K562 (cell line): ENCODE results near the gene TRIM38. TPM values are rescaled to one million over a fixed set of nuclear protein-coding genes. Genes with fewer than 3 reads are reported as not detected.

ENCODE experiments used
- ATAC-seq: fragments of 200-7000 bp; cut with Tn5 transposase; 3 replicates; pipeline ENCODE4 v1.9.1; 2020; ENCODE audit warnings: moderate library complexity
- BruUV-seq: library from RNA; stranded (reverse); fragments of 400-500 nt; replicated peaks from 2 replicates; lab custom pipeline; 2021; lab: Mats Ljungman, UMichigan
- CTCF ChIA-PET: fragments of 300-600 bp; formaldehyde crosslinking; extraction: SDS; loops from one replicate; lab custom pipeline; 2021; ENCODE audit warnings: low intra/inter-chr PET ratio; lab: Yijun Ruan, JAX
- POLR2A ChIA-PET: fragments of 300-600, 350-650 bp; sonication (Branson Sonifier 250); formaldehyde crosslinking; extraction: SDS; loops from one replicate; lab custom pipeline; 2021; ENCODE audit warnings: antibody characterized with exemption, inconsistent platforms; lab: Yijun Ruan, JAX
- DNase-seq, 4 experiments: peaks; one replicate each; pipeline versions ENCODE4 v3.0.0 to v3.0.0-alpha.2; 2011 to 2018; ENCODE audit warnings: low spot score in 3 of 4, mixed read lengths in 3 of 4; ENCODE audit errors: extremely low read depth in 1 of 4
- FAIRE-seq: peaks from 2 replicates; lab custom pipeline; 2011; peaks lifted over from hg19 to GRCh38; lab: Jason Lieb, UNC
- H2AFZ ChIP-seq: 2 replicates; pipeline ENCODE4 v1.6.0; 2011; ENCODE audit warnings: low read depth, low read length, control low read depth, inconsistent platforms
- H3K27ac ChIP-seq: fragments of 200-600 bp; 3 replicates; pipeline ENCODE4 v1.8.0; 2011; ENCODE audit warnings: low read depth, mild to moderate bottlenecking, control low read depth, inconsistent platforms, low read length, moderate library complexity, mixed read lengths; ENCODE audit errors: extremely low read depth
- H3K27me3 ChIP-seq, 2 experiments: fragments of 300-600 bp in 1 of 2; 2 replicates in 1 of 2; 3 replicates in 1 of 2; pipeline versions ENCODE4 v1.6.0 to v1.8.0; 2011; ENCODE audit warnings: inconsistent platforms in 2 of 2, low read length in 2 of 2, mild to moderate bottlenecking in 1 of 2, mixed read lengths in 1 of 2, moderate library complexity in 1 of 2; ENCODE audit not compliant: control insufficient read depth in 2 of 2, insufficient read depth in 2 of 2
- H3K36me3 ChIP-seq: fragments of 300-600 bp; 3 replicates; pipeline ENCODE4 v1.8.0; 2011; ENCODE audit warnings: mild to moderate bottlenecking, low read length, inconsistent platforms; ENCODE audit not compliant: control insufficient read depth, insufficient read depth
- H3K4me1 ChIP-seq, 2 experiments: fragments of 200-600 bp in 1 of 2; replicated peaks in 1 of 2; 2 replicates in 1 of 2; 3 replicates in 1 of 2; pipeline versions ENCODE4 v1.5.1 to v1.8.0; 2011; ENCODE audit warnings: inconsistent platforms in 2 of 2, low read length in 2 of 2, mild to moderate bottlenecking in 1 of 2, mixed read lengths in 1 of 2, moderate library complexity in 1 of 2; ENCODE audit not compliant: control insufficient read depth in 2 of 2, insufficient read depth in 2 of 2
- H3K4me2 ChIP-seq: 2 replicates; pipeline ENCODE4 v1.6.1; 2011; ENCODE audit warnings: low read length, control low read depth, inconsistent platforms, mixed read lengths; ENCODE audit not compliant: insufficient read depth
- H3K4me3 ChIP-seq: fragments of 200-600 bp; sonication (generic), shearing (Covaris generic); 2 replicates; pipeline ENCODE4 v1.5.1; 2016; ENCODE audit warnings: control low read depth, inconsistent platforms
- H3K79me2 ChIP-seq: fragments of 200-600 bp; 3 replicates; pipeline ENCODE4 v1.8.0; 2011; ENCODE audit warnings: low read length, inconsistent platforms; ENCODE audit not compliant: control insufficient read depth, insufficient read depth
- H3K9ac ChIP-seq, 2 experiments: 2 replicates each; pipeline versions ENCODE4 v1.6.0 to v1.6.1; 2011; ENCODE audit warnings: low read depth in 2 of 2, low read length in 2 of 2, control low read depth in 1 of 2, inconsistent platforms in 1 of 2, mild to moderate bottlenecking in 1 of 2, mixed read lengths in 1 of 2; ENCODE audit not compliant: insufficient read depth in 1 of 2
- H3K9me1 ChIP-seq: one replicate; pipeline ENCODE4 v1.6.0; 2011; ENCODE audit warnings: inconsistent platforms, mild to moderate bottlenecking, low read length, moderate library complexity; ENCODE audit not compliant: control insufficient read depth, insufficient read depth
- H3K9me3 ChIP-seq: replicated peaks from 2 replicates; pipeline ENCODE4 v1.5.1; 2011; ENCODE audit warnings: low read depth, low read length, inconsistent platforms; ENCODE audit not compliant: control insufficient read depth, insufficient read depth
- H4K20me1 ChIP-seq: replicated peaks from 2 replicates; pipeline ENCODE4 v1.6.1; 2011; ENCODE audit warnings: low read length, inconsistent platforms, mixed read lengths; ENCODE audit not compliant: control insufficient read depth, insufficient read depth
- CBX1 ChIP-seq: sonication (generic); IDR thresholded peaks from 2 replicates; pipeline ENCODE4 v1.6.1; 2016; ENCODE audit warnings: antibody characterized with exemption, low read depth, mild to moderate bottlenecking
- CCAR2 ChIP-seq: fragments of 200-400 bp; formaldehyde crosslinking; IDR thresholded peaks from 2 replicates; pipeline ENCODE4 v1.6.1; 2017; ENCODE audit warnings: mild to moderate bottlenecking, low read depth, low read length
- HMG20A ChIP-seq: fragments of 450-650 bp; formaldehyde crosslinking; conservative IDR thresholded peaks from 2 replicates; pipeline ENCODE4 v1.4.0; 2020; ENCODE audit warnings: mild to moderate bottlenecking, mixed read lengths
- JUNB ChIP-seq: fragments of 450-650 bp; formaldehyde crosslinking; conservative IDR thresholded peaks from 2 replicates; pipeline ENCODE4 v1.4.0; 2020; ENCODE audit warnings: mild to moderate bottlenecking
- MXI1 ChIP-seq: IDR thresholded peaks from 2 replicates; pipeline ENCODE4 v1.6.1; 2011; ENCODE audit warnings: low read depth, mild to moderate bottlenecking, improper control_type of control experiment, low read length
- NFATC3 ChIP-seq: fragments of 450-650 bp; IDR thresholded peaks from 2 replicates; pipeline ENCODE4 v1.6.1; 2017; ENCODE audit warnings: mild to moderate bottlenecking
- NONO ChIP-seq, 2 experiments: fragments of 200-400 bp in 1 of 2; fragments of 450-650 bp in 1 of 2; formaldehyde crosslinking in 1 of 2; IDR thresholded peaks; 2 replicates each; pipeline ENCODE4 v1.6.1; 2017; ENCODE audit warnings: low read depth in 2 of 2, mild to moderate bottlenecking in 2 of 2, moderate library complexity in 2 of 2, low read length in 1 of 2
- PCBP2 ChIP-seq: fragments of 200-400 bp; formaldehyde crosslinking; IDR thresholded peaks from 2 replicates; pipeline ENCODE4 v1.6.1; 2018; ENCODE audit warnings: low read length, low read depth, mild to moderate bottlenecking, moderate library complexity; ENCODE audit not compliant: poor library complexity, severe bottlenecking
- POLR3G ChIP-seq: IDR thresholded peaks from 2 replicates; pipeline ENCODE4 v1.6.1; 2011; ENCODE audit not compliant: insufficient read length, insufficient replicate concordance; ENCODE audit errors: extremely low read depth
- PPARD ChIP-seq: fragments of 250-450 bp; sonication (Bioruptor Pico); IDR thresholded peaks from 2 replicates; pipeline ENCODE4 v1.8.0; 2022; ENCODE audit warnings: inconsistent platforms, mild to moderate bottlenecking, moderate library complexity
- RAD51 ChIP-seq: fragments of 450-650 bp; IDR thresholded peaks from 2 replicates; pipeline ENCODE4 v1.7.1; 2016; ENCODE audit warnings: low read depth, mild to moderate bottlenecking, borderline replicate concordance
- SMARCB1 ChIP-seq: IDR thresholded peaks from 2 replicates; pipeline ENCODE4 v1.6.1; 2011; ENCODE audit warnings: improper control_type of control experiment, low read depth; ENCODE audit not compliant: insufficient read length
- ZFPM2 ChIP-seq: fragments of 250-450 bp; sonication (Bioruptor Pico); IDR thresholded peaks from 2 replicates; pipeline ENCODE4 v1.5.1; 2022; ENCODE audit warnings: mild to moderate bottlenecking
- ZNF24 ChIP-seq: fragments of 450-650 bp; IDR thresholded peaks from 2 replicates; pipeline ENCODE4 v1.6.1; 2016
- ZNF3 ChIP-seq: fragments of 250-450 bp; sonication (Bioruptor Pico); IDR thresholded peaks from 2 replicates; pipeline ENCODE4 v1.5.0; 2021; ENCODE audit warnings: mild to moderate bottlenecking, moderate library complexity
- ZNF408 ChIP-seq: fragments of 250-450 bp; sonication (Bioruptor Pico); IDR thresholded peaks from 2 replicates; pipeline ENCODE4 v1.4.0; 2020; ENCODE audit warnings: low read depth, mild to moderate bottlenecking, moderate library complexity
- ZNF644 ChIP-seq: fragments of 200-800 bp; sonication (Bioruptor generic); IDR thresholded peaks from 2 replicates; pipeline ENCODE4 v1.6.1; 2016; ENCODE audit warnings: low read depth, missing genetic modification characterization, missing compliant biosample characterization
- WGBS: fragments of 100-300 bp; shearing (Covaris generic); methylation state at CpG from one replicate; pipeline ENCODE4 v1.1.6; 2016; ENCODE audit warnings: low coverage, mixed read lengths; ENCODE audit not compliant: insufficient coverage; ENCODE audit errors: missing lambda C conversion rate; 5-methylcytosine and 5-hydroxymethylcytosine counted together
- in situ Hi-C: fragments of 300-500 bp; cut with MboI; formaldehyde crosslinking; loops from 4 replicates; pipeline ENCODE4 v1.15.0; 2018; ENCODE audit warnings: inconsistent platforms, mixed read lengths
- intact Hi-C: fragments of 100-400 bp; cut with micrococcal nuclease; formaldehyde crosslinking; loops from 2 replicates; pipeline ENCODE4 v1.14.2; 2022
- polyA plus RNA-seq, 8 experiments: library from polyadenylated mRNA; depleted of rRNA in 4 of 8; stranded (reverse) in 5 of 8; unstranded in 3 of 8; fragments of >200 nt; fragmentation: Nextera tagmentation in 2 of 8; fragmentation: Illumina TruSeq in 1 of 8; extraction: Ambion mirVana in 2 of 8; extraction: Trizol in 1 of 8; gene quantifications; 2 replicates each; pipeline versions ENCODE4 v1.2.1 to v1.2.3, GENCODE V29; 2011 to 2014; ENCODE audit warnings: inconsistent platforms in 1 of 8, missing spikeins in 1 of 8
- total RNA-seq, 7 experiments: library from RNA; depleted of rRNA in 6 of 7; stranded (reverse); fragments of >200 nt in 6 of 7; fragmentation: Illumina TruSeq in 2 of 7; extraction: Trizol in 2 of 7; gene quantifications; 2 replicates each; pipeline versions ENCODE4 v1.2.1 to v1.2.3, GENCODE V29; 2011 to 2021; ENCODE audit warnings: low replicate concordance in 1 of 7
- TF ChIP-seq, protein P1 (sequence below): fragments of 450-650 bp; IDR thresholded peaks from one replicate; pipeline ENCODE4 v1.6.1; 2018; ENCODE audit warnings: mild to moderate bottlenecking, moderate library complexity; ENCODE audit not compliant: partially characterized antibody
- TF ChIP-seq, protein P2 (sequence below): IDR thresholded peaks from 2 replicates; pipeline ENCODE4 v1.6.1; 2012; ENCODE audit warnings: low read depth, low read length, improper control_type of control experiment, borderline replicate concordance
- TF ChIP-seq, protein P3 (sequence below): fragments of 250-450 bp; sonication (Bioruptor Pico); IDR thresholded peaks from 2 replicates; pipeline ENCODE4 v1.6.1; 2021; ENCODE audit warnings: mild to moderate bottlenecking

The TRIM38 gene
- total and polyA plus RNA-seq, 9 of the 15 experiments (the other 6 are each of a cell fraction or from before 2014, with no cell fraction given), result 1.7 to 6.7 (median 6.3) TPM

DNA sequence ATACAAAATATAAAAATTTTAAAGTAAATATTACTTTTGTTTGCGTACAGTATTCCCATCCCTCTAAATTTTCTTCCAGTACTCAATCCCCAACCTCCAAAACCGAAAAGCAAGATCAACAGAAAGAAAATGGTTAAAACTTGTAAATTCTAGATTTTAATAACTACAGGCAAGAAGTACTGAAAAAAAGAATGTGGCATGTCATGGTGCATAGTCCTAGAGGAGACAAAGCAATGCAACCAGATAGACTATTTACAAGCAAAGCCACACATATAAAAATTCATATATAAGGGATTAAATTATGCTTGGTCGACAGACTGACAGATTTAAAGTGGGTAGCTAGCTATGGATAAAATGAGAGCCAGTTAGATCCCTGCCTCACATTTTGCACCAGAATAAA is 68.1 kb downstream of the TRIM38 start:
- POLR2A ChIA-PET, result interaction anchor here (0.5 to 13.8 kb wide), 43 partner anchors 10 to 1862 kb away, joined by 3 to 597 read pairs (median 10); partner anchors contain the start of genes HFE and TRIM38
- no TSS peak for BruUV-seq
- Histone ChIP-seq H3K9me3 (no peaks in the 10 kb centered on the region), H3K27me3 (no peaks in the 10 kb centered on the region), H2AFZ (no peak overlapping the region), H3K9me1 (no peaks in the 10 kb centered on the region), H3K79me2 (peaks cover 68% of the 10 kb centered on the region), H3K4me3 (peak overlapping the region; percentile 61), H3K9ac (peak overlapping the region; percentile 7 to 94; a peak in 3 of 4 replicates), H3K36me3 (peaks cover 7% of the 10 kb centered on the region; the same call in 1 of the 3 replicates), H3K4me1 (peaks cover 15 to 32% of the 10 kb centered on the region in 2 experiments), H3K27ac (peak overlapping the region; percentile 99), H3K4me2 (peak overlapping the region; percentile 99), H4K20me1 (peaks cover 11% of the 10 kb centered on the region)
- ATAC-seq (no peak), DNase-seq (peak in 1 of 4 experiments; percentile 58), FAIRE-seq (no peak)
- intact Hi-C loops (loop anchor here (5.0 to 10.0 kb wide), 3 partner anchors 254 to 1862 kb away; a partner anchor contains a TSS), in situ Hi-C loops (loop anchor here (5.0 kb wide), 1 partner anchor 1102 kb away; a partner anchor contains a TSS)
- CTCF ChIA-PET, result no interaction called here
- 0% methylated on average over 3 of the region's 3 CpGs for WGBS
- no peak for TF ChIP-seq JUNB (CRISPR knock-in tag)
- no peak for TF ChIP-seq ZNF644 (tag)
- no peak for TF ChIP-seq CCAR2
- TF ChIP-seq CBX1, result no peak
- TF ChIP-seq PPARD, result no peak
- TF ChIP-seq SMARCB1, result no peak
- TF ChIP-seq, protein P1, sequence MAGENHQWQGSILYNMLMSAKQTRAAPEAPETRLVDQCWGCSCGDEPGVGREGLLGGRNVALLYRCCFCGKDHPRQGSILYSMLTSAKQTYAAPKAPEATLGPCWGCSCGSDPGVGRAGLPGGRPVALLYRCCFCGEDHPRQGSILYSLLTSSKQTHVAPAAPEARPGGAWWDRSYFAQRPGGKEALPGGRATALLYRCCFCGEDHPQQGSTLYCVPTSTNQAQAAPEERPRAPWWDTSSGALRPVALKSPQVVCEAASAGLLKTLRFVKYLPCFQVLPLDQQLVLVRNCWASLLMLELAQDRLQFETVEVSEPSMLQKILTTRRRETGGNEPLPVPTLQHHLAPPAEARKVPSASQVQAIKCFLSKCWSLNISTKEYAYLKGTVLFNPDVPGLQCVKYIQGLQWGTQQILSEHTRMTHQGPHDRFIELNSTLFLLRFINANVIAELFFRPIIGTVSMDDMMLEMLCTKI, result no peak
- TF ChIP-seq ZFPM2 (CRISPR knock-in tag), result 0 out of 2 replicates have a peak, but pooled peaks have one; percentile 38
- TF ChIP-seq, protein P2, sequence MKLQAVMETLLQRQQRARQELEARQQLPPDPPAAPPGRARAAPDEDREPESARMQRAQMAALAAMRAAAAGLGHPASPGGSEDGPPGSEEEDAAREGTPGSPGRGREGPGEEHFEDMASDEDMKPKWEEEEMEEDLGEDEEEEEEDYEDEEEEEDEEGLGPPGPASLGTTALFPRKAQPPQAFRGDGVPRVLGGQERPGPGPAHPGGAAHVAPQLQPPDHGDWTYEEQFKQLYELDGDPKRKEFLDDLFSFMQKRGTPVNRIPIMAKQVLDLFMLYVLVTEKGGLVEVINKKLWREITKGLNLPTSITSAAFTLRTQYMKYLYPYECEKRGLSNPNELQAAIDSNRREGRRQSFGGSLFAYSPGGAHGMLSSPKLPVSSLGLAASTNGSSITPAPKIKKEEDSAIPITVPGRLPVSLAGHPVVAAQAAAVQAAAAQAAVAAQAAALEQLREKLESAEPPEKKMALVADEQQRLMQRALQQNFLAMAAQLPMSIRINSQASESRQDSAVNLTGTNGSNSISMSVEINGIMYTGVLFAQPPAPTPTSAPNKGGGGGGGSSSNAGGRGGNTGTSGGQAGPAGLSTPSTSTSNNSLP, result peak; percentile 9; the same call in 1 of the 2 replicates
- TF ChIP-seq PCBP2, result no peak
- TF ChIP-seq RAD51, result no peak
- no peak for TF ChIP-seq ZNF3 (CRISPR knock-in tag)
- TF ChIP-seq HMG20A (CRISPR knock-in tag), result no peak
- no peak for TF ChIP-seq NONO (IDR thresholded peaks at IDR 0.05; ENCODE audit: low read depth in 2 of 2, low read length in 1 of 2)
- TF ChIP-seq NFATC3, result no peak
- TF ChIP-seq, protein P3, sequence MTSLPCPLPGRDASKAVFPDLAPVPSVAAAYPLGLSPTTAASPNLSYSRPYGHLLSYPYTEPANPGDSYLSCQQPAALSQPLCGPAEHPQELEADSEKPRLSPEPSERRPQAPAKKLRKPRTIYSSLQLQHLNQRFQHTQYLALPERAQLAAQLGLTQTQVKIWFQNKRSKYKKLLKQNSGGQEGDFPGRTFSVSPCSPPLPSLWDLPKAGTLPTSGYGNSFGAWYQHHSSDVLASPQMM, result peak; percentile 64; the same call in 1 of the 2 replicates
- no peak for TF ChIP-seq MXI1
- TF ChIP-seq ZNF24, result no peak
- no peak for TF ChIP-seq POLR3G
- no peak for TF ChIP-seq ZNF408
